Heart right ventricle (tissue), 16 donors: ENCODE results near the gene HDAC1. TPM values are rescaled to one million over a fixed set of nuclear protein-coding genes. Genes with fewer than 3 reads are reported as not detected.

Source experiments
- ATAC-seq, 8 donors: fragments of 200-7000 bp; cut with Tn5 transposase; one replicate each; pipeline ENCODE4 v1.9.1; 2020; ENCODE audit warnings: mild to moderate bottlenecking in 8 of 8, moderate library complexity in 8 of 8, moderate number of reproducible peaks in 1 of 8
- DNase-seq, 2 donors: peaks; one replicate each; pipeline ENCODE4 v3.0.0-alpha.2; 2020
- H3K27ac ChIP-seq, 10 donors: fragments of 200-600 bp; sonication (generic) in 2 of 10; one replicate each; pipeline versions ENCODE4 v1.5.0 to v1.8.0; 2020 to 2022; ENCODE audit warnings: mild to moderate bottlenecking in 3 of 10
- H3K27me3 ChIP-seq, 7 donors: fragments of 200-600 bp; one replicate each; pipeline ENCODE4 v1.8.0; 2021 to 2022; ENCODE audit warnings: mild to moderate bottlenecking in 2 of 7
- H3K36me3 ChIP-seq, 9 donors: fragments of 200-600 bp; sonication (generic) in 1 of 9; one replicate each; pipeline versions ENCODE4 v1.5.0 to v1.8.0; 2020 to 2022; ENCODE audit warnings: mild to moderate bottlenecking in 2 of 9
- H3K4me1 ChIP-seq, 9 donors: fragments of 200-600 bp; sonication (generic) in 1 of 9; one replicate each; pipeline versions ENCODE4 v1.5.0 to v1.8.0; 2020 to 2022; ENCODE audit warnings: mild to moderate bottlenecking in 4 of 9
- H3K4me3 ChIP-seq, 10 donors: fragments of 200-600 bp; sonication (generic) in 2 of 10; one replicate each; pipeline versions ENCODE4 v1.5.0 to v1.8.0; 2020 to 2022; ENCODE audit warnings: mild to moderate bottlenecking in 7 of 10, moderate library complexity in 2 of 10
- H3K9me3 ChIP-seq, 11 donors: fragments of 200-600 bp in 10 of 11; sonication (generic) in 2 of 11; one replicate each; pipeline versions ENCODE4 v1.5.0 to v1.8.0; 2013 to 2022; ENCODE audit warnings: mild to moderate bottlenecking in 2 of 11, control low read depth in 1 of 11, moderate library complexity in 1 of 11
- CTCF ChIP-seq, 9 donors: fragments of 200-600 bp; sonication (generic) in 2 of 9; IDR thresholded peaks; one replicate each; pipeline versions ENCODE4 v1.5.0 to v1.8.0; 2021 to 2022; ENCODE audit warnings: antibody characterized with exemption in 9 of 9, mild to moderate bottlenecking in 5 of 9, moderate library complexity in 1 of 9
- WGBS, 2 donors: extraction: QIAGEN DNeasy Blood & Tissue Kit; methylation state at CpG; one replicate each; pipeline ENCODE4 v1.1.7; 2013; ENCODE audit warnings: inconsistent platforms in 1 of 2; 5-methylcytosine and 5-hydroxymethylcytosine counted together
- intact Hi-C, 10 donors: fragments of 100-400 bp; cut with DNase I; formaldehyde crosslinking; loops; one replicate each; pipeline versions ENCODE4 v1.11.1 to v1.14.2; 2022
- polyA plus RNA-seq, 2 donors: library from polyadenylated mRNA; stranded (reverse); fragments of 200-250 nt; gene quantifications; one replicate each; pipeline ENCODE4 v1.2.3, GENCODE V29; 2013
- total RNA-seq, 10 donors: library from RNA; stranded (reverse); fragmentation: NEBNext Ultra II Directional in 3 of 10; extraction: Animal tissue kit (Norgen Biotek cat#: 25700) in 3 of 10; gene quantifications; one replicate each; pipeline versions ENCODE4 v1.2.1 to v1.2.4, GENCODE V29; 2021 to 2023
- donor health status: Arrhythmogenic right ventricular cardiomyopathy.
- donor health status: ischemic (EF 13 %, LVEDD 7.1; RV severe dilation, severe dysfunction).
- donor health status: healthy with polysubstance abuse.
- donor health status: DM: no; HTN: yes; CAD: no.
- donor health status: DM: no; HTN: no; CAD: no.
- donor health status: ischemic (EF 25% LVEDD 6.9; RV normal size, moderate dysfunction).
- donor health status: ischemic (EF 25% LVEDD 5.7; RV mildly dilated, moderate dysfunction).
- donor health status: healthy.
- donor health status: DM: yes; HTN: yes; CAD: no.
- donor health status: Ischemic cardiomyopathy.
- donor health status: ischemic (EF 35%, LVEDD 5.7; RV mildly dilated, moderate dysfunction).
- donor health status: nonischemic (EF 11% LVEDD 7.7; RV severe dilation, severe dysfunction).
- donor health status: DM: yes; HTN: yes; CAD: no.
- donor health status: PGD.
- donor health status: ischemic (EF 29% LVEDD 5.4; RV normal size, mild dysfunction).
- donor health status: nonischemic (EF 23%, LVEDD 6.1; RV moderate dilation, normal function).

The HDAC1 gene
- total and polyA plus RNA-seq, 12 donors = 27.5 to 43.5 (median 33.0) TPM

DNA sequence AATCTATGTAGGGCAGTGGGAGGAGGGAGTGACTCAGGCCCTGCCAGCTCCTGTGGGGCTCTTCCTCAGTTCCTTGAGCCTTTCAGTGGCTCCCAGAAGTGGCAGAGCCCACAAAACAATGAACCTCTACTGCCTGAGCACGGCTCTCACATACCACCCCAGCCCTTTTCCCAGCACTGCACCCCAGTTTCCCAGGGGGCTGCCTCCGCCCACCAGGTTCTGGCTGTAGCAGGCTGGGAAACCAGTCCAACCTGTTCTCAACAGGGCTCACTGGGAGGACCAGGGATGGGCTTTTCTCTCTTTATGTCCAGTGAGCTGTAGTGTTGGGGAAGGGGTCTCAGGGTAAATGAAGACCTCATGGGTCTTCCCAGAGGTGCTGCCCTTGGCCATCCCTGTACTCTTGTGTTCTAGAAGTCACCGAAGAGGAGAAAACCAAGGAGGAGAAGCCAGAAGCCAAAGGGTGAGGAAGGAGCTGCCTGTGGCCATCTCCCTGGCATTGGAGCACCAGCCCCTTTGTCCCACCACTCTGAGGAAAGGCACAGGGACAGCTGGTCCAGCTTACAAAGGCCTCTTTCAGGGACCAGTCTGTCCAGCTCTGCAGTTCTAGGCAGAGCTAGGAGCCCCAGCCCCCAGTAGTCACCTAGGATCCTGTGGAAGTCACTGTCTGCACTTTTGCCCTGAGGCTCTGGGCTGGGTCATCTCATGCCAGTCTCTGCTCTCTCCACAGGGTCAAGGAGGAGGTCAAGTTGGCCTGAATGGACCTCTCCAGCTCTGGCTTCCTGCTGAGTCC, 40.6 kb downstream of the HDAC1 start:
- 83 to 86% methylated on average over 3 of the region's 3 CpGs for WGBS, 2 donors
- Histone ChIP-seq H3K9me3 (no peaks in the 10 kb centered on the region), H3K36me3 (peaks cover 0 to 71% (median 45%) of the 10 kb centered on the region in 9 donors), H3K27ac (peak overlapping the region in 2 of 10 donors; percentile 10 to 26), H3K27me3 (peaks cover 0 to 11% (median 0%) of the 10 kb centered on the region in 7 donors), H3K4me3 (no peak overlapping the region), H3K4me1 (peaks cover 0 to 31% (median 27%) of the 10 kb centered on the region in 9 donors)
- no peak for TF ChIP-seq CTCF (IDR thresholded peaks at IDR 0.05)
- ATAC-seq = no peak
- no peak for DNase-seq
- intact Hi-C loops = no loop called here

DNA sequence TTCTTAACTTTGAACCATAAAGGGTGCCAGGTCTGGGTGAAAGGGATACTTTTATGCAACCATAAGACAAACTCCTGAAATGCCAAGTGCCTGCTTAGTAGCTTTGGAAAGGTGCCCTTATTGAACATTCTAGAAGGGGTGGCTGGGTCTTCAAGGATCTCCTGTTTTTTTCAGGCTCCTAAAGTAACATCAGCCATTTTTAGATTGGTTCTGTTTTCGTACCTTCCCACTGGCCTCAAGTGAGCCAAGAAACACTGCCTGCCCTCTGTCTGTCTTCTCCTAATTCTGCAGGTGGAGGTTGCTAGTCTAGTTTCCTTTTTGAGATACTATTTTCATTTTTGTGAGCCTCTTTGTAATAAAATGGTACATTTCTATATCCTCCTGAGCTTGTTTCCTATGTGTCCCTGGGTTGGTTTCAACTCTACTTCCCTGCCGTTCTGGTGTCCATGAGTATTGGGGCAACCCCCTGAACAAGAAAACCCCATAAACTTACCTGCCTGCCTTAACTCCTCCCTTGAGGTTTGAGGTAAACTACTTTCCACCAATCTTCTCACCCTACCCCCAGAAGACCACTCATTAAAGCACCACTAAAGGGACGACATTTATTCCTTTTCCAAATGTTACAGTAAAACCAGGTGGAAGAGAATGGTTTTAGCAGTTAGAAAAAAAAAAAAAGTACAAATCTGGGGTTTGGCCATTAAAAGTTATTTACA, 41.5 kb downstream of the HDAC1 start:
- TF ChIP-seq CTCF (IDR thresholded peaks at IDR 0.05) = no peak
- no peak overlapping the region for H3K4me3 ChIP-seq
- intact Hi-C loops = no loop called here
- ATAC-seq (no peak), DNase-seq (no peak)
- H3K27me3 ChIP-seq = peaks cover 0 to 11% (median 0%) of the 10 kb centered on the region in 7 donors
- WGBS, 2 donors = 76 to 80% methylated on average over 3 of the region's 3 CpGs
- H3K36me3 ChIP-seq = peaks cover 0 to 62% (median 40%) of the 10 kb centered on the region in 9 donors
- no peaks in the 10 kb centered on the region for H3K9me3 ChIP-seq
- H3K4me1 ChIP-seq = peaks cover 0 to 41% (median 36%) of the 10 kb centered on the region in 9 donors
- peak overlapping the region in 1 of 10 donors; percentile 26 for H3K27ac ChIP-seq

DNA sequence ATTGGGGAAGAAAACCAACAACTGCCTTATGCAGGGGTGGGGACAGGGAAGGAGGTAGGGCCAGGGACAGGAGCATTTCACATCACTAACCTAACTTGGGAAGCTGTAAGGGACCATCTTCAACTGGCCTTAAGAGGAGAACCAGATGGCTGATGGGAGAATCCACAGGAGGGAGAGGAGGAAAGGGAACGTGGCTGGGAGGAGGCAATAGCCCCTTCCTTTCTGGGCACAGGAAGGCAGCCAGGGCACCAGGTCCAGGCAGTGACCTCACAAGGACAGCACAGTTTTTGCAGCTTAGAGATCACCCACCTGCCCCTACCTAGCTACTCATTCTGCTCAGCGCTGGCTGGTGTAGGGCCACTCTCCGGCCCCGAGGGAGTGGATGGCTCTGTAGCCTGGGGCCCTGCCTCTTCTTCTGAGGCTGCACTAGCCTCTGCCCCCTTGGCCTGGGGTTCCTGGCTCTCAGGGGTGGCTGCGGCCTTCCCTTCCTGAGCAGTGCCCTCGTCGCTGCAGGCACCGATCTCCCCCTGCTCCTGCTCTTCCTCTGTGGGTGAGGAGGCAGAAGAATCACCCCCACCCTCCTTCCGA, 42.5 kb downstream of the HDAC1 start:
- H3K27me3 ChIP-seq = peaks cover 0 to 11% (median 0%) of the 10 kb centered on the region in 7 donors
- no peak for TF ChIP-seq CTCF (IDR thresholded peaks at IDR 0.05)
- intact Hi-C loops = no loop called here
- H3K27ac ChIP-seq = peak overlapping the region in 9 of 10 donors; percentile 61 to 89 (median 85)
- WGBS, 2 donors = 59% methylated on average over 9 of the region's 9 CpGs
- ATAC-seq = no peak
- no peaks in the 10 kb centered on the region for H3K9me3 ChIP-seq
- no peak for DNase-seq
- peaks cover 0 to 52% (median 31%) of the 10 kb centered on the region in 9 donors for H3K36me3 ChIP-seq
- peak overlapping the region in 9 of 10 donors; percentile 55 to 81 (median 72) for H3K4me3 ChIP-seq
- H3K4me1 ChIP-seq = peaks cover 0 to 50% (median 44%) of the 10 kb centered on the region in 9 donors
